Measurements from ENCODE around the gene CBL. TPM values are rescaled to one million over a fixed set of nuclear protein-coding genes. Genes with fewer than 3 reads are reported as not detected.

CBL gene
- total RNA-seq, 1 experiment from 2014 or later: 56.4 TPM

DNA sequence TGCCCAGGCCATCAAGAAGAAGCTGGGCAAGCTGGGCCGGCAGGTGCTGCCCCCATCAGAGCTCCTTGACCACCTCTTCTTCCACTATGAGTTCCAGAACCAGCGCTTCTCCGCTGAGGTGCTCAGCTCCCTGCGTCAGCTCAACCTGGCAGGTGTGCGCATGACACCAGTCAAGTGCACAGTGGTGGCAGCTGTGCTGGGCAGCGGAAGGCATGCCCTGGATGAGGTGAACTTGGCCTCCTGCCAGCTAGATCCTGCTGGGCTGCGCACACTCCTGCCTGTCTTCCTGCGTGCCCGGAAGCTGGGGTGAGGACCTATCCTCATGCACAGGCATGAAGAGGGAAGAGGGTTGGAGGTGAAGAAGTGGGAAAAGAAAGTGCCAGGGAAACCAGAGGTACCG lies 26.2 kb upstream of the CBL start:
- Histone ChIP-seq H2BK5ac (ENCODE audit: insufficient read length, low read length) (no peak overlapping the region), H3K18ac (ENCODE audit: insufficient read length, low read depth, low read length) (no peak overlapping the region), H4K5ac (ENCODE audit: insufficient read length, low read depth, low read length) (no peak overlapping the region), H3K56ac (ENCODE audit: insufficient read length, low read depth, low read length) (no peak overlapping the region), H2BK120ac (ENCODE audit: low read depth, low read length, poor library complexity, severe bottlenecking) (no peak overlapping the region), H2BK15ac (ENCODE audit: low read depth, low read length) (no peak overlapping the region), H4K20me1 (ENCODE audit: control insufficient read depth, insufficient read depth, insufficient read length) (no peaks in the 10 kb centered on the region), H3K79me1 (ENCODE audit: insufficient read depth, low read depth, low read length, poor library complexity, severe bottlenecking) (no peaks in the 10 kb centered on the region), H3K4ac (ENCODE audit: low read depth, low read length) (no peak overlapping the region), H3K14ac (ENCODE audit: insufficient read depth, low read length) (no peak overlapping the region; the same call in 1 of the 2 replicates), H3K27me3 (ENCODE audit: insufficient read depth, low read length) (no peaks in the 10 kb centered on the region), H3K9ac (ENCODE audit: extremely low read depth, insufficient read length, low read length) (no peak overlapping the region), H4K91ac (ENCODE audit: insufficient read length, low read depth, low read length) (no peak overlapping the region), H3K4me2 (ENCODE audit: insufficient read depth, insufficient read length, low read length) (no peak overlapping the region), H2AK5ac (ENCODE audit: insufficient read length, low read length) (no peak overlapping the region), H2BK20ac (ENCODE audit: low read depth, low read length, poor library complexity, severe bottlenecking) (no peak overlapping the region), H3K27ac (ENCODE audit: insufficient read length, low read depth, low read length) (no peak overlapping the region), H2AFZ (ENCODE audit: low read length) (no peak overlapping the region), H3K23me2 (ENCODE audit: insufficient read length, low read depth, low read length, poor library complexity, severe bottlenecking) (no peaks in the 10 kb centered on the region), H3K23ac (ENCODE audit: insufficient read length, low read depth, low read length) (no peak overlapping the region), H3T11ph (ENCODE audit: low read length) (no peak overlapping the region), H3K9me3 (ENCODE audit: control insufficient read depth, low read depth, low read length) (no peaks in the 10 kb centered on the region), H3K4me1 (ENCODE audit: insufficient read depth, low read length) (no peaks in the 10 kb centered on the region), H3K79me2 (ENCODE audit: insufficient read depth, low read length) (no peaks in the 10 kb centered on the region), H2BK12ac (ENCODE audit: insufficient read length, low read depth, low read length) (no peak overlapping the region), H4K8ac (replicated peaks; ENCODE audit: insufficient read length, low read depth, low read length) (no peak overlapping the region)
- no CpG with 5 or more reads among the region's 10 CpGs for WGBS (ENCODE audit: extremely low coverage, insufficient read length, low lambda C conversion rate)
- no peak for DNase-seq
- Mint-ChIP-seq H3K27me3 (ENCODE audit: low read depth) (no peaks in the 10 kb centered on the region), H3K27ac (0 out of 7 replicates have a peak overlapping the region, but pooled peaks of 1 of the 3 experiments have one; percentile 73), H3K36me3 (ENCODE audit: insufficient read depth in 1 of 3, low read depth in 3 of 3) (peaks cover 3 to 21% (median 15%) of the 10 kb centered on the region in 3 experiments; a peak in 6 of 7 replicates), H3K4me1 (peaks cover 2% of the 10 kb centered on the region in 2 experiments; a peak in 1 of 4 replicates), H3K9me3 (no peaks in the 10 kb centered on the region), H3K4me3 (no peak overlapping the region)
- TF ChIP-seq, protein P1, sequence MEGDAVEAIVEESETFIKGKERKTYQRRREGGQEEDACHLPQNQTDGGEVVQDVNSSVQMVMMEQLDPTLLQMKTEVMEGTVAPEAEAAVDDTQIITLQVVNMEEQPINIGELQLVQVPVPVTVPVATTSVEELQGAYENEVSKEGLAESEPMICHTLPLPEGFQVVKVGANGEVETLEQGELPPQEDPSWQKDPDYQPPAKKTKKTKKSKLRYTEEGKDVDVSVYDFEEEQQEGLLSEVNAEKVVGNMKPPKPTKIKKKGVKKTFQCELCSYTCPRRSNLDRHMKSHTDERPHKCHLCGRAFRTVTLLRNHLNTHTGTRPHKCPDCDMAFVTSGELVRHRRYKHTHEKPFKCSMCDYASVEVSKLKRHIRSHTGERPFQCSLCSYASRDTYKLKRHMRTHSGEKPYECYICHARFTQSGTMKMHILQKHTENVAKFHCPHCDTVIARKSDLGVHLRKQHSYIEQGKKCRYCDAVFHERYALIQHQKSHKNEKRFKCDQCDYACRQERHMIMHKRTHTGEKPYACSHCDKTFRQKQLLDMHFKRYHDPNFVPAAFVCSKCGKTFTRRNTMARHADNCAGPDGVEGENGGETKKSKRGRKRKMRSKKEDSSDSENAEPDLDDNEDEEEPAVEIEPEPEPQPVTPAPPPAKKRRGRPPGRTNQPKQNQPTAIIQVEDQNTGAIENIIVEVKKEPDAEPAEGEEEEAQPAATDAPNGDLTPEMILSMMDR (conservative IDR thresholded peaks at IDR 0.05): no peak

All from H9 (cell line).